ENCODE results near the gene NPAS3.

DNA sequence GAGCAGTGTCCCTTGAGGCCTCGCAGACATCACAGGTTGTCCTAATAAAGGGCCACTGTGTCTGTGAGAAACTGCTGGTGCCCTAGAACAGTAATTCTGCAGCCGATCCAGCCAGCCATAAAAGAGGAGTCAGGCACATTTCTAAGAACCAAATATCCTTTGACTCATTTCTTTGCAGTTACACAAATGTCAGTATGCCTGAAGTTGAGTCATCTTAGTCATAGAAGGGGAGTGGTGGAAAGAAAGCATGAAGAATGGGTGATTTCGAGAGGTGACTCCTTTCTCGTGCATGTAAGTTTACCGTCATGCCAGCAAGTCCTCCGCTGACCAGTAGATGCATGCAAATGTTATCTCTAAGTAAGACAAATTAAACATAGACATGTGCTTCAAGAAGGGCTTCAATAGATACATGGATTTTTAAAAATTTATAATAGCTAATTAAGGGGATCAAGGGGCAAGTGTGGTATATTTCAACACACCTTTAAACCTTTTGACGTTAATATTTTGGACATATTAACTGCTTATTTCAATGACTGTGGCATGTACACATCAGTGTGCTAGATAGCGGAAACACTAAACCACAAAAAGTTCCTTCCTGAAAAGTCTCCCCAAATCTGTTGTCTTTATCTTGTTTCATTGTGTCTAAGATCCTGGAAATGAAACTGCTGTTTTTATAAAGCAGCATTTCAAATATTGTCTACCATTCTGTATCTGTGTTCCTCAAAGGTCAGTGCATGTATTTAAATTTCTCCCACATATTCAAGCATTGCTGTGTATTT is 497.4 kb downstream of the NPAS3 start:
- TF ChIP-seq, protein P1, sequence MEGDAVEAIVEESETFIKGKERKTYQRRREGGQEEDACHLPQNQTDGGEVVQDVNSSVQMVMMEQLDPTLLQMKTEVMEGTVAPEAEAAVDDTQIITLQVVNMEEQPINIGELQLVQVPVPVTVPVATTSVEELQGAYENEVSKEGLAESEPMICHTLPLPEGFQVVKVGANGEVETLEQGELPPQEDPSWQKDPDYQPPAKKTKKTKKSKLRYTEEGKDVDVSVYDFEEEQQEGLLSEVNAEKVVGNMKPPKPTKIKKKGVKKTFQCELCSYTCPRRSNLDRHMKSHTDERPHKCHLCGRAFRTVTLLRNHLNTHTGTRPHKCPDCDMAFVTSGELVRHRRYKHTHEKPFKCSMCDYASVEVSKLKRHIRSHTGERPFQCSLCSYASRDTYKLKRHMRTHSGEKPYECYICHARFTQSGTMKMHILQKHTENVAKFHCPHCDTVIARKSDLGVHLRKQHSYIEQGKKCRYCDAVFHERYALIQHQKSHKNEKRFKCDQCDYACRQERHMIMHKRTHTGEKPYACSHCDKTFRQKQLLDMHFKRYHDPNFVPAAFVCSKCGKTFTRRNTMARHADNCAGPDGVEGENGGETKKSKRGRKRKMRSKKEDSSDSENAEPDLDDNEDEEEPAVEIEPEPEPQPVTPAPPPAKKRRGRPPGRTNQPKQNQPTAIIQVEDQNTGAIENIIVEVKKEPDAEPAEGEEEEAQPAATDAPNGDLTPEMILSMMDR (IDR thresholded peaks at IDR 0.05) = no peak
- TF ChIP-seq POLR2A (IDR thresholded peaks at IDR 0.05) = no peak
